Measurements from ENCODE around the gene PAN3. TPM values are rescaled to one million over a fixed set of nuclear protein-coding genes. Genes with fewer than 3 reads are reported as not detected.
A peak's percentile ranks its signal among the peaks of the same experiment; 100 is the strongest.

Gene PAN3
- total and polyA plus RNA-seq, 2 of the 8 experiments (the other 6 are each of a cell fraction or from before 2014, with no cell fraction given): 12.7 to 39.3 TPM

- Histone ChIP-seq H3K14ac (ENCODE audit: insufficient read length) (no peak overlapping the region), H2BK15ac (ENCODE audit: low read length) (no peak overlapping the region), H3K36me3 (ENCODE audit: control insufficient read depth in 2 of 4, insufficient read depth in 4 of 4, low read length in 3 of 4) (peaks cover 0 to 2% (median 0%) of the 10 kb centered on the region in 4 experiments; a peak in 2 of 8 replicates), H3K23ac (ENCODE audit: insufficient read length) (no peak overlapping the region), H3K56ac (replicated peaks; ENCODE audit: insufficient read length, low read depth, low read length) (no peak overlapping the region), H4K8ac (ENCODE audit: extremely low read depth, insufficient read depth, low read length) (0 out of 2 replicates have a peak overlapping the region, but pooled peaks have one; percentile 51), H2BK5ac (ENCODE audit: low read depth, low read length) (no peak overlapping the region), H4K91ac (replicated peaks; ENCODE audit: insufficient read length, low read length) (no peak overlapping the region), H3K4me3 (ENCODE audit: extremely low read depth in 1 of 4, insufficient read depth in 2 of 4, low read depth in 3 of 4, low read length in 4 of 4) (no peak overlapping the region), H3K4me2 (ENCODE audit: insufficient read depth in 1 of 2, low read depth in 2 of 2, low read length in 2 of 2) (no peak overlapping the region), H3K9me3 (ENCODE audit: insufficient read depth in 2 of 2, low read depth in 1 of 2, low read length in 1 of 2) (no peaks in the 10 kb centered on the region), H2BK120ac (replicated peaks; ENCODE audit: low read depth, low read length) (no peak overlapping the region), H2BK12ac (ENCODE audit: low read depth, low read length) (no peak overlapping the region), H2BK20ac (ENCODE audit: low read length) (no peak overlapping the region), H4K5ac (ENCODE audit: insufficient read length, low read depth, low read length) (no peak overlapping the region), H3K23me2 (ENCODE audit: low read depth, low read length) (no peaks in the 10 kb centered on the region), H3K79me1 (ENCODE audit: low read depth, low read length) (no peaks in the 10 kb centered on the region), H3K18ac (ENCODE audit: extremely low read depth, low read length) (no peak overlapping the region), H4K20me1 (replicated peaks in 1 of 2; ENCODE audit: control insufficient read depth in 1 of 2, insufficient read depth in 2 of 2, low read length in 2 of 2) (no peaks in the 10 kb centered on the region), H3K4me1 (replicated peaks in 1 of 4; ENCODE audit: control insufficient read depth in 3 of 4, insufficient read depth in 4 of 4, low read length in 3 of 4) (no peaks in the 10 kb centered on the region), H2AFZ (ENCODE audit: low read length) (no peak overlapping the region), H3K9ac (replicated peaks in 1 of 4; ENCODE audit: extremely low read depth in 1 of 4, low read depth in 3 of 4, low read length in 3 of 4) (no peak overlapping the region), H3K79me2 (ENCODE audit: control insufficient read depth in 1 of 2, insufficient read depth in 2 of 2, low read length in 2 of 2) (peaks cover 0 to 41% of the 10 kb centered on the region in 2 experiments; a peak in 2 of 4 replicates), H3K27me3 (replicated peaks in 1 of 4; ENCODE audit: control insufficient read depth in 3 of 4, extremely low read depth in 1 of 4, insufficient read depth in 3 of 4, low read length in 3 of 4) (no peaks in the 10 kb centered on the region), H2AK5ac (ENCODE audit: low read depth, low read length) (no peak overlapping the region), H3K4ac (replicated peaks; ENCODE audit: insufficient read length, low read depth, low read length) (no peak overlapping the region), H3K27ac (ENCODE audit: low read depth, low read length) (no peak overlapping the region)
- DNase-seq (ENCODE audit: low read depth in 1 of 2, low spot score in 2 of 2): no peak
- no peak for FAIRE-seq
- 79% methylated on average over 10 of the region's 10 CpGs; no CpG with 5 or more reads in 1 of the 2 experiments for WGBS, 2 experiments (ENCODE audit: extremely low coverage in 1 of 2, insufficient coverage in 1 of 2, insufficient read length in 1 of 2, insufficient replicate concordance in 2 of 2, low coverage in 1 of 2, low lambda C conversion rate in 2 of 2, missing lambda C conversion rate in 1 of 2)
- ChIA-PET CTCF (ENCODE audit: partially characterized antibody) (interaction anchor here (0.7 kb wide), 1 partner anchor 23 kb away, joined by 4 read pairs; no protein-coding TSS in a partner anchor), POLR2A (ENCODE audit: partially characterized antibody) (interaction anchor here (0.8 kb wide), 1 partner anchor 8 kb away, joined by 5 read pairs; no protein-coding TSS in a partner anchor)
- TF ChIP-seq CREB1 (IDR thresholded peaks at IDR 0.05) (no peak), EZH2 (IDR thresholded peaks at IDR 0.05; ENCODE audit: low read depth, low read length, severe bottlenecking) (no peak), CHD2 (IDR thresholded peaks at IDR 0.05; ENCODE audit: low read length) (no peak), RNF2 (IDR thresholded peaks at IDR 0.05; ENCODE audit: borderline replicate concordance, low read depth, low read length, missing control alignments, poor library complexity, severe bottlenecking) (no peak), FOSL1 (IDR thresholded peaks at IDR 0.05; ENCODE audit: insufficient read depth, low read depth, low read length) (no peak), SIN3A (conservative IDR thresholded peaks at IDR 0.05 in 1 of 2, IDR thresholded peaks at IDR 0.05 in 1 of 2; ENCODE audit: low read depth in 1 of 2, low read length in 2 of 2) (no peak), SP2 (IDR thresholded peaks at IDR 0.05; ENCODE audit: low read length) (no peak), HDAC6 (IDR thresholded peaks at IDR 0.05; ENCODE audit: low read depth, low read length) (no peak), SRF (IDR thresholded peaks at IDR 0.05; ENCODE audit: low read depth, low read length) (no peak), RBBP5 (IDR thresholded peaks at IDR 0.05; ENCODE audit: borderline replicate concordance, low read depth, low read length) (no peak), CHD1 (IDR thresholded peaks at IDR 0.05; ENCODE audit: low read depth, low read length) (no peak)
- TF ChIP-seq, protein P1, sequence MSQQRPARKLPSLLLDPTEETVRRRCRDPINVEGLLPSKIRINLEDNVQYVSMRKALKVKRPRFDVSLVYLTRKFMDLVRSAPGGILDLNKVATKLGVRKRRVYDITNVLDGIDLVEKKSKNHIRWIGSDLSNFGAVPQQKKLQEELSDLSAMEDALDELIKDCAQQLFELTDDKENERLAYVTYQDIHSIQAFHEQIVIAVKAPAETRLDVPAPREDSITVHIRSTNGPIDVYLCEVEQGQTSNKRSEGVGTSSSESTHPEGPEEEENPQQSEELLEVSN (IDR thresholded peaks at IDR 0.05): no peak
Observed at GRCh38 chr13:28250542-28250941, 112.2 kb downstream of the PAN3 start.
